Neural crest cell (in vitro differentiated cells): ENCODE data around the gene HDAC4. TPM values are rescaled to one million over a fixed set of nuclear protein-coding genes. Genes with fewer than 3 reads are reported as not detected.

Experiments
- DNase-seq: peaks from one replicate; pipeline ENCODE4 v3.0.0; 2021; ENCODE audit warnings: low read depth, mixed read lengths, low spot score
- H3K27ac Mint-ChIP-seq: one replicate; pipeline ENCODE4 v1.8.0; 2021; ENCODE audit warnings: mild to moderate bottlenecking, mixed read lengths; ENCODE audit not compliant: unreplicated experiment
- H3K27me3 Mint-ChIP-seq: 2 replicates; pipeline ENCODE4 v1.8.0; 2021; ENCODE audit warnings: low read depth, mild to moderate bottlenecking, mixed read lengths
- H3K36me3 Mint-ChIP-seq: 2 replicates; pipeline ENCODE4 v1.8.0; 2021; ENCODE audit warnings: low read depth, mild to moderate bottlenecking, mixed read lengths
- H3K4me1 Mint-ChIP-seq: 2 replicates; pipeline ENCODE4 v1.8.0; 2021; ENCODE audit warnings: mixed read lengths
- H3K4me3 Mint-ChIP-seq: one replicate; pipeline ENCODE4 v1.8.0; 2021; ENCODE audit warnings: mild to moderate bottlenecking, mixed read lengths
- H3K9me3 Mint-ChIP-seq: 2 replicates; pipeline ENCODE4 v1.8.0; 2021; ENCODE audit warnings: mixed read lengths
- total RNA-seq: library from RNA; stranded (reverse); gene quantifications from 2 replicates; pipeline ENCODE4 v1.2.1, GENCODE V29; 2021
- TF ChIP-seq, protein P1 (sequence below): fragments of 200-600 bp; sonication (generic); conservative IDR thresholded peaks from 2 replicates; pipeline ENCODE4 v1.5.0; 2021; ENCODE audit warnings: antibody characterized with exemption, mild to moderate bottlenecking

Gene HDAC4
- total RNA-seq, 1 donor from 2014 or later, result 52.1 TPM

DNA sequence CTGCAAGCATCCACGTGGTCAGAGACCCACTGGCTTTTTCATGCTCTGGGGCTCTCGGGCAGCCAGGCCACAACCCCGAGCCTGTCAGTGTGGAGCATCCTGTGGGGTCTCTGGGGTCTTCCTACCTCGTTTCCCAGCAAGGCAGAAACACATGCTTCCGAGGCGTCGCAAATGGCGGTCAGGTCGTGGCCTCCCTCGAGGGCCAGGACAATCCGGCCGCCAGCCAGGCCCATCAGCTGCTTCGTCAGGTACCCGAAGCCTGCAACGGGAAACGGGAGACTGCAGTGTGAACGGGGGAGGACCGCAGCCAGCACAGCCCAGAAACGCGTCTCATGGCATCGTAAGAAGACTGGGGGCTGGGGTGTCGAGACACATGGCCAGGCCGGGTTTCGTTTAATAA lies 334.2 kb downstream of the HDAC4 start:
- Mint-ChIP-seq H3K4me1 (no peaks in the 10 kb centered on the region), H3K27ac (no peak overlapping the region), H3K9me3 (no peaks in the 10 kb centered on the region), H3K27me3 (no peaks in the 10 kb centered on the region), H3K36me3 (peaks cover 1% of the 10 kb centered on the region), H3K4me3 (no peak overlapping the region)
- TF ChIP-seq, protein P1, sequence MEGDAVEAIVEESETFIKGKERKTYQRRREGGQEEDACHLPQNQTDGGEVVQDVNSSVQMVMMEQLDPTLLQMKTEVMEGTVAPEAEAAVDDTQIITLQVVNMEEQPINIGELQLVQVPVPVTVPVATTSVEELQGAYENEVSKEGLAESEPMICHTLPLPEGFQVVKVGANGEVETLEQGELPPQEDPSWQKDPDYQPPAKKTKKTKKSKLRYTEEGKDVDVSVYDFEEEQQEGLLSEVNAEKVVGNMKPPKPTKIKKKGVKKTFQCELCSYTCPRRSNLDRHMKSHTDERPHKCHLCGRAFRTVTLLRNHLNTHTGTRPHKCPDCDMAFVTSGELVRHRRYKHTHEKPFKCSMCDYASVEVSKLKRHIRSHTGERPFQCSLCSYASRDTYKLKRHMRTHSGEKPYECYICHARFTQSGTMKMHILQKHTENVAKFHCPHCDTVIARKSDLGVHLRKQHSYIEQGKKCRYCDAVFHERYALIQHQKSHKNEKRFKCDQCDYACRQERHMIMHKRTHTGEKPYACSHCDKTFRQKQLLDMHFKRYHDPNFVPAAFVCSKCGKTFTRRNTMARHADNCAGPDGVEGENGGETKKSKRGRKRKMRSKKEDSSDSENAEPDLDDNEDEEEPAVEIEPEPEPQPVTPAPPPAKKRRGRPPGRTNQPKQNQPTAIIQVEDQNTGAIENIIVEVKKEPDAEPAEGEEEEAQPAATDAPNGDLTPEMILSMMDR, result no peak
- no peak for DNase-seq

GRCh38 chr2:239065962-239066361 lies 334.9 kb downstream of the HDAC4 start:
- TF ChIP-seq, protein P1, result no peak
- H3K4me3 Mint-ChIP-seq, result no peak overlapping the region
- H3K4me1 Mint-ChIP-seq, result no peaks in the 10 kb centered on the region
- H3K27ac Mint-ChIP-seq, result peak overlapping the region; percentile 35
- H3K36me3 Mint-ChIP-seq, result peaks cover 5% of the 10 kb centered on the region
- DNase-seq, result no peak
- no peaks in the 10 kb centered on the region for H3K9me3 Mint-ChIP-seq
- no peaks in the 10 kb centered on the region for H3K27me3 Mint-ChIP-seq

DNA sequence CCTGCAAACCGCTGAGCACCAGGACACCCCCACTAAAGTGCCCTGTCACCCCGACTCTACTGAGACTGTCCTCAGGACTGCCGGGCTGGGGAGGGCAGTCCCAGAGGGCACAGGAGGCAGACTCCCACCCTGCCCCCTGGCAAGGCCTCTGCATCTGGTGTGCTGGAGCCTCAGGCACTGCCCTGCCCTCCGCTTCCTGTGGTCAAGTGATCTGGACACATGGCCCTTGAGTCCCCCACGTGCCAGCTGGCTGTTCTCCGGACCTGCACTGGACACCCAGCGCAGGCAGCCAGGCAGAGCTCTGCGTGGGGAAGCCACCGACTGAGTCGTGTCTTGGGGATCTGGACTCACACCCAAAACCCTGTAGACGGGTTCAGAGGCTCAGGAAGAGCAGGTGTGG lies 335.3 kb downstream of the HDAC4 start:
- TF ChIP-seq, protein P1, result no peak
- Mint-ChIP-seq H3K9me3 (no peaks in the 10 kb centered on the region), H3K4me3 (no peak overlapping the region), H3K27ac (no peak overlapping the region), H3K36me3 (peaks cover 5% of the 10 kb centered on the region), H3K27me3 (no peaks in the 10 kb centered on the region), H3K4me1 (no peaks in the 10 kb centered on the region)
- no peak for DNase-seq

GRCh38 chr2:239064891-239065290 lies 335.9 kb downstream of the HDAC4 start:
- peaks cover 7% of the 10 kb centered on the region for H3K36me3 Mint-ChIP-seq
- no peak for DNase-seq
- TF ChIP-seq, protein P1, result no peak
- no peak overlapping the region for H3K4me3 Mint-ChIP-seq
- no peak overlapping the region for H3K27ac Mint-ChIP-seq
- no peaks in the 10 kb centered on the region for H3K4me1 Mint-ChIP-seq
- no peaks in the 10 kb centered on the region for H3K9me3 Mint-ChIP-seq
- no peaks in the 10 kb centered on the region for H3K27me3 Mint-ChIP-seq

DNA sequence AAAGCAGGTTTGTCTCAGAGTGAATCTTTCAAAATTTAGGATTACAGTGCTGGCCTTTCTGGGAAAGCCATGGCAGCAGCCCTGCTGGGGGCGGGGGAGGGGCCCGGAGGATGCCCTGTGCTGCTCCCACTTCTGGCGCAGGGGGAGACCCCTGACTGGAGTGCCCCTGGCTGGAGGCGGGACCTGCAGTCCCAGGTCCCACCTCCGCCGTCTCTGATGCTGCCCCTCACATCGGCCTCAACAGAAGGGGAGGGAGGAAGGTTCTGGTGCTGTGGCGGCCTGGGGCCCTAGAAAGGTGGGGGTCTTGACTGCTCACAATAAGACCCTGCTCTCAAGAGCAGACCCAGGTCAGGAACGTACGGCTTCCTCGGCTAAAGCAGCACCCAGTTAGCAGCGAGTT lies 336.6 kb downstream of the HDAC4 start:
- no peaks in the 10 kb centered on the region for H3K9me3 Mint-ChIP-seq
- H3K27me3 Mint-ChIP-seq, result no peaks in the 10 kb centered on the region
- DNase-seq, result no peak
- peaks cover 7% of the 10 kb centered on the region for H3K36me3 Mint-ChIP-seq
- no peak overlapping the region for H3K4me3 Mint-ChIP-seq
- H3K4me1 Mint-ChIP-seq, result no peaks in the 10 kb centered on the region
- no peak overlapping the region for H3K27ac Mint-ChIP-seq
- TF ChIP-seq, protein P1, result no peak

- Mint-ChIP-seq H3K36me3 (peaks cover 7% of the 10 kb centered on the region), H3K4me3 (no peak overlapping the region), H3K27me3 (no peaks in the 10 kb centered on the region), H3K9me3 (no peaks in the 10 kb centered on the region), H3K4me1 (no peaks in the 10 kb centered on the region), H3K27ac (no peak overlapping the region)
- TF ChIP-seq, protein P1, result no peak
- no peak for DNase-seq
These were observed 338.1 kb downstream of the HDAC4 start for GRCh38 chr2:239062743-239063142.
